NCI-H748 treated with DMSO at 0.1 percent for 48 hours (cell line): Measurements from ENCODE around the gene EPHB2.

Source experiments
- DNase-seq: peaks from one replicate; lab custom pipeline; 2025; lab: John Stamatoyannopoulos, UW

EPHB2 gene

GRCh38 chr1:22953057-22953739 is 242.6 kb downstream of the EPHB2 start:
- DNase-seq: no peak

GRCh38 chr1:22953740-22954141 is 243.1 kb downstream of the EPHB2 start:
- DNase-seq: no peak

GRCh38 chr1:22955146-22955545 is 244.5 kb downstream of the EPHB2 start:
- no peak for DNase-seq

- DNase-seq: no peak
Observed at GRCh38 chr1:22957066-22957465, 246.4 kb downstream of the EPHB2 start.

- no peak for DNase-seq
Observed at GRCh38 chr1:22958556-22958955, 247.9 kb downstream of the EPHB2 start.

- DNase-seq: no peak
Observed at GRCh38 chr1:22959545-22960360, 249.1 kb downstream of the EPHB2 start.

GRCh38 chr1:22962558-22962957 is 251.9 kb downstream of the EPHB2 start:
- DNase-seq: no peak

- DNase-seq: no peak
Observed at GRCh38 chr1:22963044-22963677, 252.5 kb downstream of the EPHB2 start.

GRCh38 chr1:22966309-22966708 is 255.7 kb downstream of the EPHB2 start:
- no peak for DNase-seq

GRCh38 chr1:22967833-22968232 is 257.2 kb downstream of the EPHB2 start:
- DNase-seq: no peak

GRCh38 chr1:22969304-22969709 is 258.7 kb downstream of the EPHB2 start:
- DNase-seq: peak; percentile 30

- DNase-seq: no peak
Observed at GRCh38 chr1:22970096-22970495, 259.5 kb downstream of the EPHB2 start.
